ENCODE measurements around the gene PRAC2. TPM values are rescaled to one million over a fixed set of nuclear protein-coding genes. Genes with fewer than 3 reads are reported as not detected.

The PRAC2 gene
- total RNA-seq, 1 donor from 2014 or later: not detected

DNA sequence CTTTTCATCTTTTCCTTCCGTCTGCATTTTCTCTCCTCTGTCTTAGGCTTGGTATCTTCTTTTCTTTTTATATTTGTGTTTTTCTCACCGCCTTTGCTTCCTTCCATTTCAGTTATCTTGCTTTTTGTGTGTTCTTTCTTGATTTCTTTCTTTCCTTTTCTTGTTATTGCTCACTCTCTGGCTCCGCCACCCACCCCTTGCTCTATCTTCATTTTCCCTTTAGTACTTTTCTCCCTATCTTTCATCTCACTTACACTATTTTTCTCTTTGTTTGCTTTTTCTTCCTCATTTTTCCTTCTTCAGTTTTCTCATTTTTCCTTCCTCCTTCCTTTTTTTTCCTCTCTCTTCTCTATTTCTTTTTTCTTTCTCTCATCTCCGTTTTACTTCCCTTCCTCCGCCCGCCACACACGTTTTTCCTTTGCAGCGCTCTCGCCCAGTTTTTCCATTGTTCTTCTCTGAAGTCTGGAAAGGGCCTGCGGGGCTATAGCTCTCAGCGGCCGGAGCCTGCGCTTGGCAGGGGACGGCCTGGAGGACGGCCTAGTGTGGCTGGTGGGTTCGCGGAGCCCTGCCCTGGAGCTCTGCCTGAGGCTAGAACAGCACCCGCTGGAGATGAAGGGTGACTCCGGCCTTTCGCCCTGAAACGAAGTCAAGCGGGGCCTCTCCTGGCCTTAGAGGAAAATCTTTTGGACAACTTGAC, 10.8 kb downstream of the PRAC2 start:
- DNase-seq (ENCODE audit: low spot score): no peak

GRCh38 chr17:48734333-48735061, 11.5 kb downstream of the PRAC2 start:
- DNase-seq (ENCODE audit: low spot score): no peak

GRCh38 chr17:48735062-48735351, 12.0 kb downstream of the PRAC2 start:
- no peak for DNase-seq (ENCODE audit: low spot score)

DNA sequence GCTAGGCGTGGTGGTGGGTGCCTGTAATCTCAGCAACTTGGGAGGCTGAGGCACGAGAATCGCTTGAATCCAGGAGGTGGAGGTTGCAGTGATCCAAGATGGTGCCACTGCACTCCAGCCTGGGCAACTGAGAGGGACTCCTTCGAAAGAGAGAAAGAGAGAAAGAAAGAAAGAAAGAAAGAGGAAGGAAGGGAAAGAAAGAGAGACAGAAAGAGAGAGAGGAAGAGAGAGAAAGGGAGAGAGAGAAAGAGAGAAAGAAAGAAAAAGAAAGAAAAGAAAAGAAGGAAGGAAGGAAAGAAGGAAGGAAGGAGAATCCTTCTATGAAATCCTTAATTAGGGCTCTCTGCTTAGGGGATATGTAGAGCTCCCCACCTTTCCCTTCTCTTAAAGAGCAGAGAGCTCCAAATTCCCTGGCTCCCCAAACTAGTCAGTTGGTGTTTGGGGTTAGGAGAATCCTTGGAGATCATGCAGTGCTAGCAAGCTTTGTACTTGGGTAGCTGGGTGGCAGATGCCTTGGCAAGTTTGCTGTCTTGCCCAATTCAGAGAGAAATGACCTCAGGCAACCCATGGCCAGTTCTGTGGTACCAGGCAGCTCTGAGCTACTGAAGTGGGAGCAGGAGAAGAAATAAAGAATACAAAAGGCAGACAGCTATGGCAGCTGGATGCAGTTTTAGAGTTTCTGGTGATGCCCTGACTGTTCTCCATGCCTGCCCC, 14.5 kb downstream of the PRAC2 start:
- DNase-seq (ENCODE audit: low spot score): no peak

DNA sequence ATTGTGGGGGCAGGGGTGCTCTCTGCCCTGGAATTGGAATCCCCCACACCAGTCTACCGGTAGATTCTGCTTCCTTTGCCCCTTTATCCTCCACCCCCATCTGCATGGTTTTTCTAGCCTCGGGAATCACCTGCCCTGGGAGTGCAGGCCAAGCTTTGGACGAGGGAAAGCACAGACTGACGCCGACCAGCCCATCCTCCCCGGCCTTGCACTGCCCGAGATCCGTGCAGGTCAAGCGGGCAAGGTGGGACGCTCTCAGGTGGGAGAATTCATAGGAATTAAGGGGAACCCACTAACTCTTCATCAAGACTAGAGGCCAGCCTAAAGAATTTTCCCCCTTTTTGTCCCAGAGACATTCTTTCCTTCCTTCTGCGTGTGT, 15.4 kb downstream of the PRAC2 start:
- no peak for DNase-seq (ENCODE audit: low spot score)

GRCh38 chr17:48738803-48739526, 16.0 kb downstream of the PRAC2 start:
- no peak for DNase-seq (ENCODE audit: low spot score)

- DNase-seq (ENCODE audit: low spot score): no peak
Measured at GRCh38 chr17:48740537-48740936, 17.6 kb downstream of the PRAC2 start.

DNA sequence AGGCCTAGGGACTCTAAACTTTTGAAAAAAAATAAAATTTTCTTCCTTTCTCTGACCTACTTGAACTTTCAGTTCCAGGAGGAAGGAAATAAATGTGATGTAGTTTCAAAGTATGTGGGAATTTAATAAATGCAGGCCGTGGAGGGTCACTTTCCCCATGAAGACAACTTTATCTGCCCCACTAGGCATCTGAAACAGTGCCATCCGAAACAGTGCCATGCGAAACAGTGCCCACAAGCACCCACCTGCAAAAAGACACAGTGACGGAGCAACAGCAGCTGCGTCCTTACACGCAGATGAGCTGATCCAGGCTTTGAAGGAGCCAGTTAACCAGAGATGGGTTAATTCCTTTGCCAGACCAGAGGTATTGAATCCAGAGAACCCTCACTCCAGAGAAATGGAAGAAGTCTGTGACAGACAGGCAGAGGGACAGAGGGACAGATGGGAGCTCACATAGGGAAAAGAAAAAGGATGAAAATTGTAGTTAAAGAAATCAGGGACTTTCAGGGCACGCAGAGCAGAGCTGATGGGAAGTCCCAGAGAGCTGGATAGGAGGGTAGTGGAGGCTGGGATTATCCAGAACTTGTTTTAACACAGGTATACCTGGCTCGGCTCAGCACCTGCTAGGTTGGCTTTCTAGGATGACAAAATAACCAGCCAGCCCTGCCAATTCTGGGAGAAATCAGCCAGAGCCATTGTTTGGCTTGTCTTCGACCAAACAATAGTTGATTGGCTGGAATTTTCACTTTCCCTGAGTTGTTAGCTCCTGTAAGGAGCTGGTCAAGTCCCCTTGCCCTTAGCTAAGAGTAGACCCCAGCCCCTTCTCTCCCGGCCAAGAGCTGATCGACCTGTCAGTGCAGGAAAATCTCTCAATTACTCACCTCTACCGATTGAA, 22.6 kb downstream of the PRAC2 start:
- no peak for DNase-seq (ENCODE audit: low spot score)

DNA sequence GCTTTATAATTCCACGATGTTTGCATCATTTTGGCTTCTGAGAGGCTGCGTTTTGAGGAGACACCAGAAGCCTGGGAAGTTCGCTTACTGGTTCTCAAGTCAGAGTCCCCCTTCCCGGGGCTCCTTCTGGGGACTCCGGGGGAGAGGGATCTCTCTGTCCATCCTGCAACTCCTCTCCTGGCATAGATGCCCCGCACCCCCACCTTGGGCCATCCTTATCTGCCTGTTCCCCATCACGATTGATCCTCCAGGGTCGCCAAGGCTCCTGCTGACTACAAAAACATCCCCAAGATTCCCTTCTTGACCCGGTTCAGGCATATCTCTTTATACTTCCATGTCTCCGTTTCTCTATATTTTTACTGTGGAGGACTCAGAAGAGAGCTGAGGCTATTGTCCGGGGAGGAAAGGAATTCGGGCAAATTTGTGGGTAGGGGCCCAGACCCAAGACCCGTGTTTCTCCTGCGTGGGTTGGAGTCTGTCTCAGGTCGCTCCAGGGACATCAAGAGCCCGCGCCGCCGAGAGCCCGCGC, 24.0 kb downstream of the PRAC2 start:
- DNase-seq (ENCODE audit: low spot score): no peak

GRCh38 chr17:48747445-48748363, 24.7 kb downstream of the PRAC2 start:
- no peak for DNase-seq (ENCODE audit: low spot score)

GRCh38 chr17:48748718-48749566, 26.0 kb downstream of the PRAC2 start:
- DNase-seq (ENCODE audit: low spot score): no peak

GRCh38 chr17:48749621-48750553, 26.9 kb downstream of the PRAC2 start:
- DNase-seq (ENCODE audit: low spot score): no peak

DNA sequence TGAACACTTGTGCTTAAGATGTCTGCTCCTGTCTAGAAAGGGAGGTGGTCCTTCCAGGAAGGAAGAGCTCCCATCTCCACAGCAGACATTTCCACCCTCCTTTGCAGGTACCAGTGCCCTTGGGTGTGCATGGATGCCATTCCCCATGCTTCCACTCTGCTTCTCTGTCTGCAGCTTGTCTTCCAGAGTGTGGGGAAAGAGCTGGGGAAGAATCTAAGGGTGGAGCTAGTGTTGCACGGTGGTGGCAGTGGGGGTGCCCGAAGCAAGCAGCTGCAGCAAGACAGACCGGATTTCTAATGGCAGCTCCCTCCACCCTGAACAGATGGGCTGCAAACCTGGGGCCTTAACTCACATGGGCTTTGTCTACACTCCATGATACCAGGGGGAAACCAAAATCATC, 28.2 kb downstream of the PRAC2 start:
- DNase-seq (ENCODE audit: low spot score): no peak

- no peak for DNase-seq (ENCODE audit: low spot score)
Measured at GRCh38 chr17:48751733-48752398, 28.9 kb downstream of the PRAC2 start.

DNA sequence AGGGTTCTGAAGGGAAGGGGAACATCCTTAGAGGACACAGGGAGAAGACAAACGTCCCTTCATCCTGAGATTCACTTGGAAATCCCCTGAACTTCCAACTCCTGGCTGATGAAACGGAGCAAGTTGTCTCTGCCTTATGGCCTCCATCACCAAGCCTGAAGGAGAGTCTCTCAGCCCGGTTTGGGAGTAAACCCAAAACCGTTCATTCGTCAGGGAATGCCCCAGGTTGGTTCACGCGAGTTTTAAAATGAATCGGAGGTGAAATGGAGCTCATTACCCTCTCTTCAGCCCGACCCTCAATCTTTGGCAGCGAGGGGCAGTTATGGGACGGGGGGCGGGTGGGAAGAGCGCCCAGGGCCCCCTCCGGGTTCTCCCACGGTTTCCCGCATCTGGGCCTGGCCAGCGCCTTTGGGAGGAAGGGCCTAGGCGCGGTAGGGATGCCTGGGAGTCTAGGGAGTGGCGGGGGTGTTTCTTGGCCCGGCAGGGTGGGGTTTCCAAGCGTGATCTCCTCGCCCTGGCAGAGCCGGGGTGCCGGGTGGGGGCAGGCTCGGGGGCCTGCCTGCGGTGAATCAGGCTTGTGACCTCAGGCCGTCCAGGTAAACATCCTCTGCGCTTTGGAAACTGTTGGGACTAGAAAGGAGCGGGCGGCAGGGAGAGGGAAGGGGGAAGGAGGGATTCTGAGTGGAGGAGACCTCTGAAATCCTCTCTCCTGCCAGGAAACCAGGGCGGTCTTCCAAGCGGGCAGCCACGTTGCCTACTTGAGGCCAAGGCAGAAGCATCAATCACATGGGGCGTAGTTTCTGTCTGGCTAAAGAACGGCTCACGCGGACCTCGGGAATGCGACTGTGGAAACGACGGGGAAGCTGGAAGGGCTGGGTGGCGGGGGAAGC, 29.7 kb downstream of the PRAC2 start:
- no peak for DNase-seq (ENCODE audit: low spot score)

GRCh38 chr17:48753794-48754499, 31.0 kb downstream of the PRAC2 start:
- no peak for DNase-seq (ENCODE audit: low spot score)

All from ureter (tissue), 1 donor.